GM20431 (cell line): ENCODE data around the gene WDR64.
"Not testable (repeated sequence)": the region's sequence is repeated elsewhere in the genome, so short reads cannot be mapped to it uniquely, and the experiment has no call there.

Source experiments
- in situ Hi-C: fragments of 300-500 bp; cut with MseI, MboI; formaldehyde crosslinking; loops from one replicate; pipeline ENCODE4 v1.15.0; 2020; ENCODE audit warnings: low sequenced_read_pairs; ENCODE audit not compliant: unreplicated experiment

WDR64 gene

GRCh38 chr1:241695246-241696171, 43.4 kb downstream of the WDR64 start:
- in situ Hi-C loops, result no loop called here

GRCh38 chr1:241696172-241696814, 44.2 kb downstream of the WDR64 start:
- in situ Hi-C loops, result no loop called here

- in situ Hi-C loops, result no loop called here
Observed at GRCh38 chr1:241696815-241697639, 44.9 kb downstream of the WDR64 start.

GRCh38 chr1:241697640-241698018, 45.5 kb downstream of the WDR64 start:
- in situ Hi-C loops, result no loop called here

- in situ Hi-C loops, result no loop called here
Observed at GRCh38 chr1:241698177-241698576, 46.1 kb downstream of the WDR64 start.

GRCh38 chr1:241701483-241702295, 49.6 kb downstream of the WDR64 start:
- in situ Hi-C loops, result no loop called here

- in situ Hi-C loops, result no loop called here
Observed at GRCh38 chr1:241702442-241703373, 50.6 kb downstream of the WDR64 start.

GRCh38 chr1:241703739-241704138, 51.7 kb downstream of the WDR64 start:
- in situ Hi-C loops, result not testable (repeated sequence)

- in situ Hi-C loops, result no loop called here
Observed at GRCh38 chr1:241706257-241706656, 54.2 kb downstream of the WDR64 start.

GRCh38 chr1:241706967-241707366, 54.9 kb downstream of the WDR64 start:
- in situ Hi-C loops, result no loop called here

- in situ Hi-C loops, result no loop called here
Observed at GRCh38 chr1:241707442-241707841, 55.4 kb downstream of the WDR64 start.

- in situ Hi-C loops, result no loop called here
Observed at GRCh38 chr1:241711326-241711725, 59.2 kb downstream of the WDR64 start.

- in situ Hi-C loops, result no loop called here
Observed at GRCh38 chr1:241713316-241713715, 61.2 kb downstream of the WDR64 start.

GRCh38 chr1:241714321-241715218, 62.5 kb downstream of the WDR64 start:
- in situ Hi-C loops, result no loop called here

- in situ Hi-C loops, result no loop called here
Observed at GRCh38 chr1:241715435-241715834, 63.4 kb downstream of the WDR64 start.

- in situ Hi-C loops, result no loop called here
Observed at GRCh38 chr1:241715956-241716355, 63.9 kb downstream of the WDR64 start.

GRCh38 chr1:241716915-241717656, 65.0 kb downstream of the WDR64 start:
- in situ Hi-C loops, result no loop called here
